Stimulated activated CD4-positive, alpha-beta T cell treated with anti-CD3 and anti-CD28 coated beads, TNF-alpha, amount 100 ng/mL, for 48 hours (primary cell): Measurements from ENCODE around the gene CNTN5.
"Not testable (repeated sequence)": the region's sequence is repeated elsewhere in the genome, so short reads cannot be mapped to it uniquely, and the experiment has no call there.

ENCODE experiments used
- DNase-seq, 3 donors: peaks; one replicate each; pipeline ENCODE4 v3.0.0-alpha.2; 2020; ENCODE audit warnings: low read depth in 3 of 3

CNTN5 gene

GRCh38 chr11:99739464-99740089 is 718.8 kb downstream of the CNTN5 start:
- no peak for DNase-seq

GRCh38 chr11:99742501-99742900 is 721.8 kb downstream of the CNTN5 start:
- DNase-seq, result no peak

- no peak for DNase-seq
Observed at GRCh38 chr11:99759787-99760186, 739.0 kb downstream of the CNTN5 start.

GRCh38 chr11:99766811-99767210 is 746.1 kb downstream of the CNTN5 start:
- no peak for DNase-seq

- DNase-seq, result no peak
Observed at GRCh38 chr11:99773646-99774045, 752.9 kb downstream of the CNTN5 start.

- no peak for DNase-seq
Observed at GRCh38 chr11:99781074-99781473, 760.3 kb downstream of the CNTN5 start.

- no peak for DNase-seq
Observed at GRCh38 chr11:99791354-99791753, 770.6 kb downstream of the CNTN5 start.

GRCh38 chr11:99795999-99796398 is 775.2 kb downstream of the CNTN5 start:
- no peak for DNase-seq

- DNase-seq, result no peak
Observed at GRCh38 chr11:99803501-99803900, 782.8 kb downstream of the CNTN5 start.

- DNase-seq, result no peak
Observed at GRCh38 chr11:99812516-99812915, 791.8 kb downstream of the CNTN5 start.

GRCh38 chr11:99814021-99814420 is 793.3 kb downstream of the CNTN5 start:
- no peak for DNase-seq

GRCh38 chr11:99814738-99815137 is 794.0 kb downstream of the CNTN5 start:
- DNase-seq, result no peak

- no peak for DNase-seq
Observed at GRCh38 chr11:99818991-99819390, 798.2 kb downstream of the CNTN5 start.

GRCh38 chr11:99822846-99823565 is 802.3 kb downstream of the CNTN5 start:
- no peak for DNase-seq

GRCh38 chr11:99836739-99837138 is 816.0 kb downstream of the CNTN5 start:
- DNase-seq, result not testable (repeated sequence)

- DNase-seq, result no peak
Observed at GRCh38 chr11:99841885-99842284, 821.1 kb downstream of the CNTN5 start.

GRCh38 chr11:99865951-99866350 is 845.2 kb downstream of the CNTN5 start:
- no peak for DNase-seq

- no peak for DNase-seq
Observed at GRCh38 chr11:99881610-99882009, 860.9 kb downstream of the CNTN5 start.

GRCh38 chr11:99884750-99885149 is 864.0 kb downstream of the CNTN5 start:
- no peak for DNase-seq

GRCh38 chr11:99887481-99887880 is 866.7 kb downstream of the CNTN5 start:
- no peak for DNase-seq

GRCh38 chr11:99893811-99894210 is 873.1 kb downstream of the CNTN5 start:
- DNase-seq, result no peak

- DNase-seq, result no peak
Observed at GRCh38 chr11:99901175-99901574, 880.4 kb downstream of the CNTN5 start.

- no peak for DNase-seq
Observed at GRCh38 chr11:99911116-99911515, 890.4 kb downstream of the CNTN5 start.

GRCh38 chr11:99916078-99916477 is 895.3 kb downstream of the CNTN5 start:
- DNase-seq, result no peak
